HG02763 (cell line): Measurements from ENCODE around the gene MTUS2.
A peak's percentile ranks its signal among the peaks of the same experiment; 100 is the strongest.

Source experiments
- ATAC-seq: cut with Tn5 transposase; IDR thresholded peaks from one replicate; pipeline ENCODE4 v1.9.1; 2021; ENCODE audit warnings: mild to moderate bottlenecking, moderate library complexity; ENCODE audit not compliant: unreplicated experiment

Gene MTUS2

DNA sequence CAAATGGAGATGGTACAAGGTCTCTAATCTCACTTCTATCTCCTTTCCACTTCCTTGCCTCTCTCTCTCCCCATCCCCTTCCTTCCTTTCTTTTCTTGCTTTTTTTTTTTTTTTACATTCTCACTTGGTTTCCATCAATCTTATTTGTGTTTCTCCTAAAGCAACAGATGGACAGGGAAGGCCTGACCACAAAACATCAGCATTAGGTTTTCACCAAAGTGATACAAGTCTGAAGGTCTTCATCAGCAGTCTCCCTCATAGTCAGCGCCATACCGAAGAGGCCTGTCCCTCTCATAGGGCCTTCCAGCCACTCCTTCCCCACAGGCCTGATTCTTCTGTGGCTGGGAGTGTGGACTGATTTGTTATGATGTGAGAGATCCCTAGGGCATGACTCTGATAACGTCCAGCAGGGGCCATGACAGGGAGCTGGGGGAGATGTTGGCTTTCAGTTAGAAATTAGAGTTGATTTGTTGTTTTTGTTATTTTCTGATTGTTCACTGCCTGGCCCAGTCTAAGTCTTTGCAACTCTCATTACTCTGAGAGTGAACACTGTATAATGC lies 616.7 kb downstream of the MTUS2 start:
- ATAC-seq = no peak

- no peak for ATAC-seq
Observed at GRCh38 chr13:29438769-29439168, 618.6 kb downstream of the MTUS2 start.

DNA sequence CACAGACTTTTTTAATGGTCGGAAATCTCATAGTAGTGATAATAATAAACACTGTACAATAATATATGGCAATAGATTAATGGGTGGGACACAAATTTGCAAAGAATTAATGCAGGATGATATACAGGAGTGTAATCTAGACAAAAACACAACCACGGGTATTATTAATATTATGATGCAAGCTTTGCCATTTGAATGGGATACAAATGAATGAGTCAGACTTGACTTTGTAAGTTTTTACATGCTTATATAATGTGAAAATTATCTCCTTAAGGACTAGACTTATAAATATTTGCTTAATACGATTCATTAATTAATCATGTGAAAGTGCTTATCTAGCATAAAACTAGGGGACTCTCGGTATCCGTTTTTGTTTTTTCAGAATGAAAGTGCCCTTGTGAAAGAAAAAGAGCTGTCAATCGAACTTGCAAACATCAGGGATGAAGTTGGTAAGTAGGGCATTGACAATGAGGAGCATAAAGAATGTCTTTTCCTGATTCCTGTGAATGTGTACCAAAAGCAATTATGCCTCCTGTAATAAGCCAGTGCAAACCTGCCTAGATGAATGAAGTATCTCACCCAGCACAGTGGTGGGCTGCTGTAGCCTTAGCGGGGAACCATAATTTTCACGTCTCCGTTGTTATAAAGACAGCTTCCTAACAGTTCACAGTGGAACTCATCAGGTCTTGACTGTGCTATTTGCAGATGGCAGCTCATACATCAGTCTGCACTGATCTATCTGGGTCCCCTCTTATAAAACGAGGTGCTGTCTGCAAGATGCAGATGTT lies 619.7 kb downstream of the MTUS2 start:
- ATAC-seq = no peak

DNA sequence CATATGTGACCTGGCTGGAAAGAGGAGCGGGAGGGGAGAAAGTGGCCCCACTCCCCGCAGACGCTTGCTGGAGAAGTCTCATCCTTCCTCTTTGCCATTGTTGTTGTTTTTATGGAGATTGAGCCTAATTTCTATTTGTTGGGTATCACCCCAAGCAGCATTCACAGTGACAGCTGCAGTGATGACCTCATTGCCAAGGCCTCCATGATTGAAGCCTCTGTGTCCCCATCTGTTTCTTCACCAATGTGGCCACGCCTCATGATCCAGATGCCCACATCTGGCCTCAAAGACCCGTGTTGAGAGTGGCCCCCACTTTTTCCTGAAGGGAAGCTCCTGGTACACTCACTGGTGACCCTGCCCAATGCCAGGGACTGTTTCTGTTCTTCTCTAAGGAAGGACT lies 621.2 kb downstream of the MTUS2 start:
- no peak for ATAC-seq

- no peak for ATAC-seq
Observed at GRCh38 chr13:29446016-29446415, 625.9 kb downstream of the MTUS2 start.

DNA sequence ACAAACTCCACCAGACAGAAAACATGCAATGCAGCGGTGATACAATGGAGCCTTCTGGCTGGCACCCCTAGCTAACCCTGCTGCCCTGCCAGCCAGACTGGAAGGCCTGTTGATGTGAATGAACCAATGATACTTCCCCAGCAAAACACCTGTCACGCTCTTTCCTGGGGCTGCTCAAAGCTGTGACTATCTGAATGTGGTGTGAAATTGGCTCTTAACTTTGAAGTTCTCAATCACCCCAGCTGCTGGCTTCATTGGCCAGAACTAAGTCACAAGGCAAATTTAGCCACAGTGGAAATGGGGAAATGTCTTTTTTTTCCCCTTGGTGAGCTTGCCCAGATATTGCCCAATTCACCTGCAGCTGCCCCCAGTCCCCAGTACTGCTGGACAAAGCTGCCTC lies 628.0 kb downstream of the MTUS2 start:
- no peak for ATAC-seq

DNA sequence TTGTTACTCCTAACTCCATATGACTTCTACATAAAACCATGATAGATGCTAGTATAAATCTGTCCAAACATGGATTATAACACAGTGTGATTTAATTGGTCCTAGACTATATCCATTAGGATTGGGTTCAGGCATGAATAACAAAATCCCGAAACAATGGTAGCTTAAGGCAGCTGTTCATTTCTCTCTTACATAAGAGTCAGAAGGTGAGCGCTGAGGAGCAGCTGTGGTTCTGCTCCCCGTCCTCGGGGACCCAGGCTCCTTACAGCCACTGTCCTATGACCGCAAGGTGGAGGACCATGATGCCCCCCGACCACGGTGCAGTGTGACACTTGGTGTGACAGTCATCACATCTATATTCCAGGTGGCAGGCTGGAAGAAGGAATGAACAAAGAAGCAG lies 629.6 kb downstream of the MTUS2 start:
- no peak for ATAC-seq

DNA sequence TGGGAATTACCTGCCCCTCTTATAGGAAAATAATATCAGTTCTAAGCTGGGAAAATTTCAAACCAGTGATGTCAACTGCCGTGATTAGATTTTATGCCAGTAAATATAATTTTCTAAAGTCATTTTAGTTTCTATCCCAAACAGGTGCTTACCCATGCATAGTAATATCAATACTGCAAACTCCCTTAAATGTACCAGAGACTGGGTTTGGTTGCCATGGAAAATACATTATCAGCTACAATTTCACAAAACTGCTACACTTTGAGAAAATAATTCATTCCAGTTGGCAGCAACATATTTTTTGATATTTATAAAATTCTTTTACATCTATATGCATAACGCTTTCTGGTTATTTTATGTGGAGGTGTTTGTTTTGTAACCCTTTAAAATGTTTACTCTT lies 631.8 kb downstream of the MTUS2 start:
- ATAC-seq = no peak

- no peak for ATAC-seq
Observed at GRCh38 chr13:29452773-29453616, 632.9 kb downstream of the MTUS2 start.

GRCh38 chr13:29453617-29454011 lies 633.5 kb downstream of the MTUS2 start:
- ATAC-seq = no peak

DNA sequence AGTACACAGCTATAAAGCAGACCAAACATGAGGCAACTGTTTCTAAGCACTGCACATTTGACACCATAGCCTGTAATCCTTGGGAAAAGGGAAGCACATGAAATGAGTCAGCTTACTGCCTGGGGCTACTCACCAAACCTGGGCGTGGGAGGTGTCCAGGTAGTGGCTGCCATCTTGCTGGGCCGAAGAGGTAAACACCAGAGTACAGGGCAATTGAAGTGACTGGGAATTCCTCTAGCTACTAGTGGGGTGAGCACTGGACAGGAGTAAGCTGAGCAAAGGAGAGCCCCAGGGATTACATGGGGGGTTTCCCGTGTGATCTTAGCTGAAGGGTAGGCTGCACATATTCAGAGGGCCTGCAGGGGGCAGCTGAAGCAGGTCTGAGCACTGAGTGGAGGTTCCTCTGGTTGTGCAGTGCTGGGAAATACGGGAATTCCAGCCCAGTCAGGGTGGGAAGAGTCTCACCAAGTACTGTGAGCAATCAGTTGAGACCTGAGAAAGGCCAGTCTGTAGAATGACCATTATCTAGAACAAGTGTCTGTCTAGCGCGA lies 634.9 kb downstream of the MTUS2 start:
- peak; percentile 44 for ATAC-seq

- no peak for ATAC-seq
Observed at GRCh38 chr13:29456419-29456818, 636.3 kb downstream of the MTUS2 start.

- no peak for ATAC-seq
Observed at GRCh38 chr13:29457299-29457698, 637.2 kb downstream of the MTUS2 start.

DNA sequence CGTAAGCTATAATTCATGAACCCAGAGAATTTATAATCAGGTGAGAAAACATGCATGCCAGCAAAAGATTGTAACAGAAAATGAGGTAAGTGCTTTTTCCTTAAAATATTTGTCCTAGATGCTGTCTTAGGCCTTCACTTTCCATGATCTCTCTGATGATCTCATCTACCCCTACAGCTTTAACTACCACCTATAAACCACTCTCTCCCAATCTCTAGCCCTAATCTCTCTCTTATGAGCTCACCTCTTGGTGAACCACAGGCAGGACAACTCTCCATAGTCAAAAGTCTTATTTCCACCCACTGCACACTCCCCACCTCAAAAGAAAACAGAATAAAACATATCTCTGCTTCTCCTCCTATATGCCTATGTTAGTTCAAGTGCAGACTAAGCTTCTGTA lies 638.3 kb downstream of the MTUS2 start:
- ATAC-seq = no peak

DNA sequence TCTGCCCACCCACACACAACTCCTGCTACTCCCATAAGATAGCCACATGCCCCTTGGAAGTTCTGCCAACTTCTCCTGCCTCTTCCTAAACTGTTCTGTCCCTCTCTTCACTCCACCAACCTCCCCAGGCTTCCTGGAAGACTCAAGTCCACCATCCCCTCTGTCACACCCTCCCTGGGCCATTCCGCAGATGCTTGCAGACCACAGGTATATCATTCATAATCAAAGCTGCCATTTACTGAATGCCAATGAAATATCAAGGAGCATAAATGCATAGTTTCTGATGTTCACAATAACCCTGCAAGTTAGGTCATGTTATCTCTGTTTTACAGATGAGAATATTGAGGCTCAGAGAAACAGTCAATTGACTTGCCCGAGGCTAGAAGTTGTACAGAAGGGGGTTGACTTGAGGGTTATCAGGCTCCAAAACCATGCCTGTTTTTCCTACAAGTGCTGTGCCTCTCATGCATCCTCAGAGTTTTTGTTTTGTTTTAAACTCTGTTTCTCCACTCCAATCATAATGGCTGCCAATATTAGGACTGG lies 639.7 kb downstream of the MTUS2 start:
- no peak for ATAC-seq

DNA sequence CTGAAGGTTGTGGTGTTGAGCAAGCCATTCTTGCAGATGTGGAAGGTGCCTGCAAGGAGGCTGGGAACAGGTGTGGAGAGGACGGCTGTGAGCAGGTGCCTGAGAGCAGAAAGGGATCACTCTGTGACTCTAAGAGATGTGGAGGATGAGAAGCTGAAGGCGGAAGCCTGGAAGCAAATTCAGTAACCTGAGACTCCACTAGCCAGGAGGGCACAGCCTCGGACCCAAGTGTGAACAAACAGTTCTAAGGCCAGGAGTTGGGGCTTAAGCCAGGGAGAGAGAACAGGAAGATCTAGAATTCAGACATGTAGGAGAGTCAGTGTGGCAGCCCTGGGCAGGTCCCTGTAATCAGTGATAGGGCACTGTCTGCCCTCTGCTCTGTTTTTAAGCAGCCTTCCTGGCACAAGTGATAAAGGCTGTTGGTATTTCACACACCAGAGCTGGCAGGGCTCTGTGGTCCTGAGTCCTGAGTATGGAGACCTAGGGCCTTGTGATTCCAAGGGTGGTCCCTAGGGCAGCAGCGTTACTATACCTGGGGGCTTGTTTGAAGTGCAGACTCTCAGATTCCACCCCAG lies 644.1 kb downstream of the MTUS2 start:
- ATAC-seq = no peak

DNA sequence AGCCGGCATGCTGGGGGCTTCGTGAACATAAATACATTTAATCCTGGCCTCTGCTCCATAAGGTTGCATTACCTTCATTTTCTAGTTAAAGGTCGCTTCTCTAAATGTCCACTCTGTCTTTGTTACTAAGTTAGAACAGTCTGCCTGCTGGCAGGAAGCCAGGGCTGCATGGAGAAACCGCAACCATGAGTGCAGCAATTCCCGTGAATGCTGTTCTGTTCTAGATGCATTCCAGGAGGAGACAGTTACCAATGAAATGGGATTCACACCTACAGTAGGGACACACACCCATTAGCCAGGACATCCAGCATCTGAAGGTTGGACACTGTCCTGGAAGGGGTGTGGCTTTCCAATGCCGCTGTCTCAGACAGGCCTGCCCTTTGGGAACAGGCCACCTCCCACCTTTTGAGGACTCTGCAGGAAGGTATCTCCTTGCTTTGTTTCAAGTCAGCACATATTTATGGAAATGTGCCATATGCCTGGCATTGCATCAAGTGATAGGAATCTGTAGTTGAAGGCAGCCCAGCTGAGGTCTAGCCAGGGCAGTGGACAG lies 645.7 kb downstream of the MTUS2 start:
- ATAC-seq = no peak

- ATAC-seq = no peak
Observed at GRCh38 chr13:29471551-29471950, 651.4 kb downstream of the MTUS2 start.

- no peak for ATAC-seq
Observed at GRCh38 chr13:29472332-29472961, 652.3 kb downstream of the MTUS2 start.

DNA sequence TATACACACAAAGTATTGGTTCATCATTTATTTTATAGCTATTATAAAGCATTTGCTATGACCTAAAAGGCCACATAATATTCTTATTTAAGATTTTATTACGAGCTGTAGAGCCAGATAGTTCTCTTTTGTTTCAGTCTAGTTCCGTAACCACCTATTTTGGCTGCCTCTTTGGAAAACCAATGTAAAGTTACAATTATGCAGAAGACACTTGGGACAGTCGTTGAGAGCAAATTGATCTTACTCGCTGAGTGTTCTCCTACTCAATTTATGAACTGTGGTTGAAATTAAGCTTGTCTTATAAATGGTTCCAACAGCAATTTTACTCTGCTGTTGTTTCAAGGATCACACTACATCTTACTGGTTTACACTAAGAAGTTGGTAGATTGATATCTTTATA lies 653.0 kb downstream of the MTUS2 start:
- no peak for ATAC-seq
